Urothelium cell line (cell line): ENCODE data around the gene CALML3.

Source experiments
- DNase-seq: peaks from one replicate; pipeline ENCODE4 v3.0.0; 2011; ENCODE audit warnings: low spot score, mixed read lengths
- FAIRE-seq: peaks from 2 replicates; lab custom pipeline; 2011; peaks lifted over from hg19 to GRCh38; lab: Jason Lieb, UNC

CALML3 gene

GRCh38 chr10:5565671-5566581 is 41.2 kb downstream of the CALML3 start:
- FAIRE-seq: no peak
- DNase-seq: no peak

- DNase-seq (no peak), FAIRE-seq (no peak)
These were observed 41.9 kb downstream of the CALML3 start for GRCh38 chr10:5566614-5567013.

- DNase-seq (no peak), FAIRE-seq (no peak)
These were observed 42.7 kb downstream of the CALML3 start for GRCh38 chr10:5567477-5567876.

- no peak for DNase-seq
- FAIRE-seq: no peak
These were observed 44.2 kb downstream of the CALML3 start for GRCh38 chr10:5568984-5569383.

GRCh38 chr10:5569568-5569967 is 44.8 kb downstream of the CALML3 start:
- no peak for FAIRE-seq
- DNase-seq: no peak

GRCh38 chr10:5570007-5570655 is 45.4 kb downstream of the CALML3 start:
- DNase-seq (no peak), FAIRE-seq (no peak)

GRCh38 chr10:5570979-5571810 is 46.4 kb downstream of the CALML3 start:
- DNase-seq (no peak), FAIRE-seq (no peak)

GRCh38 chr10:5571826-5572225 is 47.1 kb downstream of the CALML3 start:
- FAIRE-seq: no peak
- DNase-seq: no peak

GRCh38 chr10:5573319-5573950 is 48.7 kb downstream of the CALML3 start:
- FAIRE-seq (no peak), DNase-seq (no peak)

GRCh38 chr10:5573968-5574641 is 49.3 kb downstream of the CALML3 start:
- DNase-seq: no peak
- FAIRE-seq: no peak

- FAIRE-seq (no peak), DNase-seq (no peak)
These were observed 49.9 kb downstream of the CALML3 start for GRCh38 chr10:5574642-5575131.

GRCh38 chr10:5575144-5575481 is 50.4 kb downstream of the CALML3 start:
- no peak for DNase-seq

GRCh38 chr10:5575482-5576153 is 50.9 kb downstream of the CALML3 start:
- FAIRE-seq (no peak), DNase-seq (no peak)

More at GRCh38 chr10:5575144-5575481, 50.4 kb downstream of the CALML3 start:
- FAIRE-seq: no peak

GRCh38 chr10:5576154-5576748 is 51.5 kb downstream of the CALML3 start:
- peak; percentile 32 for FAIRE-seq

More at GRCh38 chr10:5576154-5576748, 51.5 kb downstream of the CALML3 start:
- DNase-seq: no peak
